Cardiac fibroblast (primary cell): ENCODE results near the gene IL17D.
"Not testable (repeated sequence)": the region's sequence is repeated elsewhere in the genome, so short reads cannot be mapped to it uniquely, and the experiment has no call there.

Experiments used
- DNase-seq, 2 donors: peaks; one replicate each; pipeline versions ENCODE4 v3.0.0 to v3.0.0-alpha.2; 2010; ENCODE audit warnings: low read depth in 2 of 2
- H3K4me3 ChIP-seq, 2 donors: replicated peaks in 1 of 2; 1 replicate in 1 of 2; 2 replicates in 1 of 2; pipeline ENCODE4 v1.5.1; 2011; ENCODE audit warnings: low read depth in 2 of 2, low read length in 2 of 2, mild to moderate bottlenecking in 2 of 2, moderate library complexity in 1 of 2
- TF ChIP-seq, protein P1 (sequence below): IDR thresholded peaks from one replicate; pipeline ENCODE4 v1.5.1; 2011; ENCODE audit warnings: low read depth, mild to moderate bottlenecking, low read length, inconsistent platforms

IL17D gene

DNA sequence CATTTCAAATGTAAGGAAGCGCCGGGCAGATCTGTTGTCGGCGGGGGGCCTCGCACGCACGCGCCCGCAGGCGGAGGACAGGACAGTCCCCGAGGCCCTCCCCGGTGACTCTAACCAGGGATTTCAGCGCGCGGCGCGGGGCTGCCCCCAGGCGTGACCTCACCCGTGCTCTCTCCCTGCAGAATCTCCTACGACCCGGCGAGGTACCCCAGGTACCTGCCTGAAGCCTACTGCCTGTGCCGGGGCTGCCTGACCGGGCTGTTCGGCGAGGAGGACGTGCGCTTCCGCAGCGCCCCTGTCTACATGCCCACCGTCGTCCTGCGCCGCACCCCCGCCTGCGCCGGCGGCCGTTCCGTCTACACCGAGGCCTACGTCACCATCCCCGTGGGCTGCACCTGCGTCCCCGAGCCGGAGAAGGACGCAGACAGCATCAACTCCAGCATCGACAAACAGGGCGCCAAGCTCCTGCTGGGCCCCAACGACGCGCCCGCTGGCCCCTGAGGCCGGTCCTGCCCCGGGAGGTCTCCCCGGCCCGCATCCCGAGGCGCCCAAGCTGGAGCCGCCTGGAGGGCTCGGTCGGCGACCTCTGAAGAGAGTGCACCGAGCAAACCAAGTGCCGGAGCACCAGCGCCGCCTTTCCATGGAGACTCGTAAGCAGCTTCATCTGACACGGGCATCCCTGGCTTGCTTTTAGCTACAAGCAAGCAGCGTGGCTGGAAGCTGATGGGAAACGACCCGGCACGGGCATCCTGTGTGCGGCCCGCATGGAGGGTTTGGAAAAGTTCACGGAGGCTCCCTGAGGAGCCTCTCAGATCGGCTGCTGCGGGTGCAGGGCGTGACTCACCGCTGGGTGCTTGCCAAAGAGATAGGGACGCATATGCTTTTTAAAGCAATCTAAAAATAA is 18.2 kb downstream of the IL17D start:
- DNase-seq: peak; percentile 59 to 72
- H3K4me3 ChIP-seq: peak overlapping the region; percentile 21 to 35
- TF ChIP-seq, protein P1, sequence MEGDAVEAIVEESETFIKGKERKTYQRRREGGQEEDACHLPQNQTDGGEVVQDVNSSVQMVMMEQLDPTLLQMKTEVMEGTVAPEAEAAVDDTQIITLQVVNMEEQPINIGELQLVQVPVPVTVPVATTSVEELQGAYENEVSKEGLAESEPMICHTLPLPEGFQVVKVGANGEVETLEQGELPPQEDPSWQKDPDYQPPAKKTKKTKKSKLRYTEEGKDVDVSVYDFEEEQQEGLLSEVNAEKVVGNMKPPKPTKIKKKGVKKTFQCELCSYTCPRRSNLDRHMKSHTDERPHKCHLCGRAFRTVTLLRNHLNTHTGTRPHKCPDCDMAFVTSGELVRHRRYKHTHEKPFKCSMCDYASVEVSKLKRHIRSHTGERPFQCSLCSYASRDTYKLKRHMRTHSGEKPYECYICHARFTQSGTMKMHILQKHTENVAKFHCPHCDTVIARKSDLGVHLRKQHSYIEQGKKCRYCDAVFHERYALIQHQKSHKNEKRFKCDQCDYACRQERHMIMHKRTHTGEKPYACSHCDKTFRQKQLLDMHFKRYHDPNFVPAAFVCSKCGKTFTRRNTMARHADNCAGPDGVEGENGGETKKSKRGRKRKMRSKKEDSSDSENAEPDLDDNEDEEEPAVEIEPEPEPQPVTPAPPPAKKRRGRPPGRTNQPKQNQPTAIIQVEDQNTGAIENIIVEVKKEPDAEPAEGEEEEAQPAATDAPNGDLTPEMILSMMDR: no peak

DNA sequence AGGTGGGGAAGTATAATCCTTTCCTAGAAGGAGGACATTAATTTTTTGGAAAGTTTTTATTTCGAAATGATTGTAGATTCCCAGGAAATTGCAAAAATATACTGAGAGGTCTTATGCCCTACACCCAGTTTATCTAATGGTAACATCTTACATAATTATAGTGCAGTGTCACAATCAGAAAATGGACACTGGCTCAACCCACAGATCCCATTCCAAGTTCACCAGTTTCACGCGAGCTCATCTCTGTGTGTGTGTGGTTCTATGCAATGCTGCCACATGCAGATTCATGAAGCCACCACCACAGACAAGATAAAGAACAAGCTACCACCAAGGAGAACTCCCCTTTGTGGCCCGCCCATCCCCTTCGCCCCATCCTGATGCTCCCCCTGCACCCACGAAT is 24.4 kb downstream of the IL17D start:
- no peak overlapping the region for H3K4me3 ChIP-seq
- DNase-seq: no peak
- TF ChIP-seq, protein P1: no peak

DNA sequence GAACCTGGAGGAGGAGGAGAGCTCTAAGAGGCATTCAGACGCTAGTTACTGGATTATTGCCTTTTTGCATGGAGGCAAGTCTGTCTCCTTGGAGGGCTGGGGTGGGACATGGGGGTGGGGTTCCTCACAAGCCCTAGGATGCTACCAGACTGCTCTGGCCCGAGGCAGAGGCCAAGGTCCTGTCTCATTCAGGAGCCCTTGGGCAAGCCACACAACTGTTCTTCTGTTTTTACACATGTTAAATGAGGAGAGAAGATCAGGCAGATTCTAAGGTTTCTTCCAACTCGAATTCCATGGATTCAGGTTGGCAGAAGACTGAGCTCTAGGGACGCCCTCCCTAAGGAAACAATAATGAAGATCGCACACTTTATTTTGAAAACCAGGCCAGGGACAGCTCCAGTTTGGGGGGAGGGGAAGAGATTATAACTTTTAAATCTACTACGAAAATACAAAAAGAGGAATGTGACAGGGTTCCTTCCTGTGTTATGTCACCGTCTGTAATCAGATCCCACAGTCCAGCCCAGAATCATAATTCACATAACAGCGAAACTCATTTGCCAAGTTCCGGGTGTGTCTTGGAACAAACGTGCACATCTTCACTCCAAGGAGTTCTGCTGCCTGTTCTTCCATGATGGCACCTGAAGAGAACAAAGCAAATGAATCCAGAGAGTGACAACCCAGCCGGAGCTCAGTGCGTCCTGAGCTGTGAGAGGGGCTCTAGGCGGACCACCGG is 25.2 kb downstream of the IL17D start:
- no peak overlapping the region for H3K4me3 ChIP-seq
- no peak for DNase-seq
- TF ChIP-seq, protein P1: no peak

DNA sequence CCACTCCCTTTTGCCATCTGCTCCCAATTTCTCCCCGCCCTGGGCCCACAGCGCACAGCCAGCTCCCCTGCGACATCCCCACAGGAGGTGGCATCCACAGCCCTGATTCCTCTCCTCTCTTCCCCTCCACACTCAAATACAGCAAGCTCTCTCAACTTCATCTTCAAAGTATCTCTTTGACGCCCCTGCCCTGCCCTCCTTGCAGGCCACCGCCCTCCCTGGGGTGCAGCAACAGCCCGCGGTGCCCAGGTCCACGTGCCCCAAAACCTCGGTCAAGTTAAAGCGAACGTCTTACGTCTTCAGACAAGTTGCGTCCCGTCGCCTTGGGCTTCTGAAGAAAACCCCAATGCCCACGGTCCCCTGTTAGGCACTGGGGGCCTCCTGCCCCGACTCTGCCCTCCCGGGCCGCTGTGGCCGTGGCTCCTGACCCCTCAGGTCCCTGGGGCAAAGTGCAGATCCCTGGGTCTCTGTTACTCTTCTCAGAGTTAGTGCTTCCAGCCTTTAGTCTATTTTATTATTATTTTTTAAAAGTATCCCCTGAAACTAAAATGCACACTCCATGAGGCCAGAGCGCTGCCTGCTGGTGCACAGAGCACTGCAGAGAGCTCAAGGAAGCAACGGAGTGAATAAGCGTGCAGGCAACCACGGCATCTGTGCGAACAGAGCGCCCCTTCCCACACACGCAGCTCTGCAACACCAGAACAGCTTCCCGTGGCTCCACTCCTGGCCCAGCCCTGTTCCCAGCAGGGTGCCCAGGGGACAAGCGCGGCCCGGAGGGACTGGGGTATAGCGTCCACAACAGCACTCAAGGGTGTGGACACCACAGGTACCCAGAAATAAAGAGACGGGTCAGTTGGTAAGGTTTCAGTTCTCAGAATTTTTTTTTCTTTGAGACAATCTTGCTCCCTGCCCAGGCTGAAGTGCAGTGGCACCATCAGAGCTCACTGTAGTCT is 26.4 kb downstream of the IL17D start:
- DNase-seq: no peak
- no peak overlapping the region for H3K4me3 ChIP-seq
- TF ChIP-seq, protein P1: no peak

DNA sequence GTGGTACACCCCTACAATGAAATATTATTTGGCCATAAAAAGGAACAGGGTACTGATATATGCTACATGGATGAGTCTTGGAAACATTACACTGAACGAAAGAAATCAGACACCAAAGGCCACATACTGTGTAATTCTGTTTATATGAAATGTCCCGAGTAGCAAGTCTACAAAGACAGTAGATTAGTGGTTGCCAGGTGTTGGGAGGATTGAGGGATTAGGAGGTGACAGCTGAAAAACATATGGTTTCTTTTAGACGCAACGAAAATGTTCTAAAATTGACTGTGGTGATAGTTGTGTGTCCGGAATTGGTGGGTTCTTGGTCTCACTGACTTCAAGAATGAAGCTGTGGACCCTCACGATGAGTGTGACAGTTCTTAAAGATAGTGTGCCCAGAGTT is 35.1 kb downstream of the IL17D start:
- no peak for DNase-seq
- TF ChIP-seq, protein P1: no peak
- no peak overlapping the region for H3K4me3 ChIP-seq

DNA sequence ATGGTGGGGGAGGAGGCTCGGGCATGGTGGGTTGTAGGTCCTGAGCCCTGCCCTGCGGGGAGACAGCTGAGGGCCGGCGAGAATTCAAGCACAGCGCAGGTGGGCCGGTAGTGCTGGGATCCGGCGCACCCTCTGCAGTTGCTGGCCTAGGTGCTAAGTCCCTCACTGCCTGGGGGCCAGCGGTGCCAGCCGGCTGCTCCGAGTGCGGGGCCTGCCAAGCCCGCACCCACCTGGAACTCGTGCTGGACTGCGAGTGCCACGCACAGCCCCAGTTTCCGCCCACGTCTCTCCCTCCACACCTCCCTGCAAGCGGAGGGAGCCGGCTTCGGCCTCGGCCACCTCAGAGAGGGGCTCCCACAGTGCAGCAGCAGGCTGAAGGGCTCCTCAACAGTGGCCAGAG is 36.5 kb downstream of the IL17D start:
- H3K4me3 ChIP-seq: no peak overlapping the region
- TF ChIP-seq, protein P1: no peak
- DNase-seq: no peak

DNA sequence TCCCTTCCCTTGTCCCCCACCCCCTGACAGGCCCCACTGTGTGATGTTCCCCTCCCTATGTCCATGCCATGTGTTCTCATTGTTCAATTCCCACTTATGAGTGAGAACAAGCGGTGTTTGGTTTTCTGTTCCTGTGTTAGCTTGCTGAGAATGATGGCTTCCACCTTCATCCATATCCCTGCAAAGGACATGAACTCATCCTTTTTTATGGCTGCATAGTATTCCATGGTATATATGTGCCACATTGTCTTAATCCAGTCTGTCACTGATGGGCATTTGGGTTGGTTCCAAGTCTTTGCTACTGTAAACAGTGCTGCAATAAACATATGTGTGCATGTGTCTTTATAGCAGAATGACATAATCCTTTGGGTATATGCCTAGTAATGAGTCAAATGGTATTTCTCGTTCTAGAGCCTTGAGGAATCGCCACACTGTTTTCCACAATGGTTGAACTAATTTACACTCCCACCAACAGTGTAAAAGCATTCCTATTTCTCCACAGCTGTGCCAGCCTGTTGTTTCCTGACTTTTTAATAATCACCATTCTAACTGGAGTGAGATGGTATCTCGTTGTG is 40.4 kb downstream of the IL17D start:
- not testable (repeated sequence) for DNase-seq, H3K4me3 ChIP-seq
